ENCODE results near the gene RABGAP1L. TPM values are rescaled to one million over a fixed set of nuclear protein-coding genes. Genes with fewer than 3 reads are reported as not detected.

The RABGAP1L gene
- total RNA-seq, 6 donors from 2014 or later = 41.3 to 229 (median 85.3) TPM

DNA sequence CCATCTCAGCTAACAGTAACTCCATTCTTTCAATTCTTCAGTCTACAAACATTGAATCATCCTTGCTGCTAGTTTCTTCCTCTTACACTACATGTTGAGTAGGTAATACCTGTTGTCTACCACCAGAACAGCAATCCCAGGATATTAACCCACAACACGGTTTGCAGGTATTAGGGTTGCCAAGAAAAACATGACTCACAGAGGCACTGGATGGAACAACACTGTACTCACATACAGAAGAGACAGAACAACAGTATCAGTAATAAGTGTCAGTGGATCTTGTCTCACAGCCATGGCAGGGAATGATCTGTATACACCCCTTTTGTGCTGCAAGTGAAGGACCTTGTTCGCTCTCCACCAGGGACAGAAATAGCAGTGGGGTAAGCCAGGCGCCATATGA, 500.5 kb downstream of the RABGAP1L start:
- DNase-seq (no peak), ATAC-seq (ENCODE audit: low FRiP score in 2 of 2) (no peak)
- peaks cover 0 to 4% (median 0%) of the 10 kb centered on the region in 4 donors for H3K9me3 ChIP-seq
- H3K27me3 ChIP-seq = no peaks in the 10 kb centered on the region
- H3K27ac ChIP-seq = no peak overlapping the region
- H3K36me3 ChIP-seq = no peaks in the 10 kb centered on the region
- 89 to 93% methylated on average over 3 of the region's 3 CpGs for WGBS, 2 donors
- no peaks in the 10 kb centered on the region for H3K4me1 ChIP-seq
- no peak overlapping the region for H3K4me3 ChIP-seq
- TF ChIP-seq, protein P1, sequence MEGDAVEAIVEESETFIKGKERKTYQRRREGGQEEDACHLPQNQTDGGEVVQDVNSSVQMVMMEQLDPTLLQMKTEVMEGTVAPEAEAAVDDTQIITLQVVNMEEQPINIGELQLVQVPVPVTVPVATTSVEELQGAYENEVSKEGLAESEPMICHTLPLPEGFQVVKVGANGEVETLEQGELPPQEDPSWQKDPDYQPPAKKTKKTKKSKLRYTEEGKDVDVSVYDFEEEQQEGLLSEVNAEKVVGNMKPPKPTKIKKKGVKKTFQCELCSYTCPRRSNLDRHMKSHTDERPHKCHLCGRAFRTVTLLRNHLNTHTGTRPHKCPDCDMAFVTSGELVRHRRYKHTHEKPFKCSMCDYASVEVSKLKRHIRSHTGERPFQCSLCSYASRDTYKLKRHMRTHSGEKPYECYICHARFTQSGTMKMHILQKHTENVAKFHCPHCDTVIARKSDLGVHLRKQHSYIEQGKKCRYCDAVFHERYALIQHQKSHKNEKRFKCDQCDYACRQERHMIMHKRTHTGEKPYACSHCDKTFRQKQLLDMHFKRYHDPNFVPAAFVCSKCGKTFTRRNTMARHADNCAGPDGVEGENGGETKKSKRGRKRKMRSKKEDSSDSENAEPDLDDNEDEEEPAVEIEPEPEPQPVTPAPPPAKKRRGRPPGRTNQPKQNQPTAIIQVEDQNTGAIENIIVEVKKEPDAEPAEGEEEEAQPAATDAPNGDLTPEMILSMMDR (IDR thresholded peaks at IDR 0.05) = no peak
- TF ChIP-seq POLR2AphosphoS5 (IDR thresholded peaks at IDR 0.05) (no peak), EP300 (IDR thresholded peaks at IDR 0.05) (no peak), POLR2A (IDR thresholded peaks at IDR 0.05) (no peak)

GRCh38 chr1:174660476-174660875, 501.2 kb downstream of the RABGAP1L start:
- WGBS, 2 donors = 88 to 94% methylated on average over 1 of the region's 1 CpG
- Histone ChIP-seq H3K4me3 (no peak overlapping the region), H3K9me3 (peaks cover 0 to 4% (median 0%) of the 10 kb centered on the region in 4 donors), H3K27ac (no peak overlapping the region), H3K36me3 (no peaks in the 10 kb centered on the region), H3K4me1 (no peaks in the 10 kb centered on the region), H3K27me3 (no peaks in the 10 kb centered on the region)
- DNase-seq (no peak), ATAC-seq (ENCODE audit: low FRiP score in 2 of 2) (no peak)
- no peak for TF ChIP-seq EP300 (IDR thresholded peaks at IDR 0.05)
- TF ChIP-seq POLR2A (IDR thresholded peaks at IDR 0.05) = no peak
- TF ChIP-seq, protein P1 (IDR thresholded peaks at IDR 0.05) = no peak
- no peak for TF ChIP-seq POLR2AphosphoS5 (IDR thresholded peaks at IDR 0.05)

GRCh38 chr1:174663358-174663757, 504.0 kb downstream of the RABGAP1L start:
- ATAC-seq (ENCODE audit: low FRiP score in 2 of 2) (no peak), DNase-seq (no peak)
- Histone ChIP-seq H3K9me3 (no peaks in the 10 kb centered on the region), H3K27ac (no peak overlapping the region), H3K4me3 (no peak overlapping the region), H3K36me3 (no peaks in the 10 kb centered on the region), H3K27me3 (no peaks in the 10 kb centered on the region), H3K4me1 (no peaks in the 10 kb centered on the region)
- WGBS, 2 donors = 80 to 90% methylated on average over 4 of the region's 4 CpGs
- TF ChIP-seq, protein P1 (IDR thresholded peaks at IDR 0.05) = no peak
- TF ChIP-seq EP300 (IDR thresholded peaks at IDR 0.05) (no peak), POLR2A (IDR thresholded peaks at IDR 0.05) (no peak), POLR2AphosphoS5 (IDR thresholded peaks at IDR 0.05) (no peak)

- no peak for DNase-seq
- Histone ChIP-seq H3K9me3 (peaks cover 0 to 13% (median 6%) of the 10 kb centered on the region in 4 donors), H3K4me3 (no peak overlapping the region), H3K36me3 (no peaks in the 10 kb centered on the region), H3K4me1 (no peaks in the 10 kb centered on the region), H3K27ac (no peak overlapping the region), H3K27me3 (no peaks in the 10 kb centered on the region)
- no peak for TF ChIP-seq EP300 (IDR thresholded peaks at IDR 0.05)
- TF ChIP-seq, protein P1 (IDR thresholded peaks at IDR 0.05) = no peak
- TF ChIP-seq POLR2A (IDR thresholded peaks at IDR 0.05) = no peak
- TF ChIP-seq POLR2AphosphoS5 (IDR thresholded peaks at IDR 0.05) = no peak
- WGBS, 2 donors = 63 to 70% methylated on average over 3 of the region's 3 CpGs
- ATAC-seq (ENCODE audit: low FRiP score in 2 of 2) = no peak
Observed at GRCh38 chr1:174666248-174666647, 506.9 kb downstream of the RABGAP1L start.

DNA sequence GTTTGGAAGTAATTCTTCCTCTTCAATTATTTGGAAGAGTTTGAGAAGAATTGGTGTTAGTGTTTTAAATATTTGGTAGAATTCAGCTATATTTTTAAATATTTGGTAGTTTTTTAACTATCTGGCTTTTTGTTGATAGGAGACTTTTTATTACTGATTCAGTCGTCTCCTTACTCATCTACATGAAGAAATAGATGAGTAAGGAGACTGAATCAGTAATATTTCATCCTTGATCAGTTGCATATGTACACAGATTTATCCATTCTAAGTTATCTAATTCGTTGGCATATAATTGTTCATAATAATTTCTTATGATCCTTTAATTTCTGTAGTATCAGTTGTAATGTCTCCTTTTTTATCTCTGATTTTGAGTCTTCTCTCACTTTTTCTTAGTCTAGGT, 512.5 kb downstream of the RABGAP1L start:
- DNase-seq (no peak), ATAC-seq (ENCODE audit: low FRiP score in 2 of 2) (no peak)
- no peaks in the 10 kb centered on the region for H3K27me3 ChIP-seq
- H3K9me3 ChIP-seq = peaks cover 0 to 13% (median 6%) of the 10 kb centered on the region in 4 donors
- 87 to 90% methylated on average over 2 of the region's 2 CpGs for WGBS, 2 donors
- H3K4me3 ChIP-seq = no peak overlapping the region
- H3K36me3 ChIP-seq = no peaks in the 10 kb centered on the region
- H3K27ac ChIP-seq = no peak overlapping the region
- no peak for TF ChIP-seq EP300 (IDR thresholded peaks at IDR 0.05)
- TF ChIP-seq POLR2A (IDR thresholded peaks at IDR 0.05) = no peak
- TF ChIP-seq, protein P1 (IDR thresholded peaks at IDR 0.05) = no peak
- no peak for TF ChIP-seq POLR2AphosphoS5 (IDR thresholded peaks at IDR 0.05)
- no peaks in the 10 kb centered on the region for H3K4me1 ChIP-seq
